Mucosa of rectum (tissue), 2 donors: ENCODE measurements around the gene EIF4H.

ENCODE experiments used
- H3K27ac ChIP-seq, 2 donors: one replicate each; pipeline ENCODE4 v1.7.0; 2013; ENCODE audit warnings: inconsistent platforms in 2 of 2, low read depth in 2 of 2, low read length in 2 of 2
- H3K27me3 ChIP-seq, 2 donors: one replicate each; pipeline ENCODE4 v1.7.0; 2013; ENCODE audit warnings: low read length in 2 of 2; ENCODE audit not compliant: control insufficient read depth in 2 of 2, insufficient read depth in 2 of 2
- H3K36me3 ChIP-seq, 2 donors: one replicate each; pipeline ENCODE4 v1.7.0; 2013; ENCODE audit warnings: low read length in 2 of 2; ENCODE audit not compliant: control insufficient read depth in 2 of 2, insufficient read depth in 2 of 2
- H3K4me1 ChIP-seq, 2 donors: one replicate each; pipeline ENCODE4 v1.7.0; 2013; ENCODE audit warnings: low read length in 2 of 2, mild to moderate bottlenecking in 1 of 2; ENCODE audit not compliant: control insufficient read depth in 2 of 2, insufficient read depth in 2 of 2
- H3K4me3 ChIP-seq, 2 donors: one replicate each; pipeline ENCODE4 v1.7.0; 2013; ENCODE audit warnings: low read length in 2 of 2
- H3K9ac ChIP-seq, 2 donors: one replicate each; pipeline ENCODE4 v1.7.0; 2013; ENCODE audit warnings: low read length in 2 of 2, low read depth in 1 of 2, mild to moderate bottlenecking in 1 of 2
- H3K9me3 ChIP-seq, 2 donors: one replicate each; pipeline ENCODE4 v1.7.0; 2013; ENCODE audit warnings: low read length in 2 of 2; ENCODE audit not compliant: control insufficient read depth in 2 of 2
- donor health status: healthy.
- donor health status: Normal muscosa, but diverticular disease.

EIF4H gene

GRCh38 chr7:74183653-74184450 lies 9.7 kb downstream of the EIF4H start:
- Histone ChIP-seq H3K36me3 (peaks cover 14 to 31% of the 10 kb centered on the region in 2 donors), H3K9ac (no peak overlapping the region), H3K27me3 (no peaks in the 10 kb centered on the region), H3K4me1 (peaks cover 30 to 31% of the 10 kb centered on the region in 2 donors), H3K9me3 (no peaks in the 10 kb centered on the region), H3K4me3 (no peak overlapping the region), H3K27ac (no peak overlapping the region)

GRCh38 chr7:74185016-74185415 lies 10.9 kb downstream of the EIF4H start:
- Histone ChIP-seq H3K36me3 (peaks cover 23 to 39% of the 10 kb centered on the region in 2 donors), H3K4me1 (peaks cover 29% of the 10 kb centered on the region in 2 donors)

GRCh38 chr7:74185636-74186035 lies 11.5 kb downstream of the EIF4H start:
- H3K27me3 ChIP-seq, result no peaks in the 10 kb centered on the region
- H3K4me3 ChIP-seq, result no peak overlapping the region
- no peak overlapping the region for H3K27ac ChIP-seq
- H3K36me3 ChIP-seq, result peaks cover 29 to 44% of the 10 kb centered on the region in 2 donors
- H3K4me1 ChIP-seq, result peaks cover 25 to 26% of the 10 kb centered on the region in 2 donors
- no peak overlapping the region for H3K9ac ChIP-seq
- H3K9me3 ChIP-seq, result no peaks in the 10 kb centered on the region

More at GRCh38 chr7:74185016-74185415, 10.9 kb downstream of the EIF4H start:
- no peak overlapping the region for H3K27ac ChIP-seq
- no peaks in the 10 kb centered on the region for H3K27me3 ChIP-seq
- no peak overlapping the region for H3K9ac ChIP-seq
- no peak overlapping the region for H3K4me3 ChIP-seq
- H3K9me3 ChIP-seq, result no peaks in the 10 kb centered on the region

- no peaks in the 10 kb centered on the region for H3K9me3 ChIP-seq
- H3K36me3 ChIP-seq, result peaks cover 47 to 59% of the 10 kb centered on the region in 2 donors
- H3K27ac ChIP-seq, result no peak overlapping the region
- no peaks in the 10 kb centered on the region for H3K27me3 ChIP-seq
- no peak overlapping the region for H3K4me3 ChIP-seq
- H3K4me1 ChIP-seq, result peaks cover 7 to 9% of the 10 kb centered on the region in 2 donors
- H3K9ac ChIP-seq, result no peak overlapping the region
These were observed 13.9 kb downstream of the EIF4H start for GRCh38 chr7:74187915-74188675.

GRCh38 chr7:74190259-74190658 lies 16.1 kb downstream of the EIF4H start:
- no peak overlapping the region for H3K4me3 ChIP-seq
- H3K9me3 ChIP-seq, result no peaks in the 10 kb centered on the region
- H3K4me1 ChIP-seq, result no peaks in the 10 kb centered on the region
- H3K9ac ChIP-seq, result no peak overlapping the region
- H3K36me3 ChIP-seq, result peaks cover 67 to 74% of the 10 kb centered on the region in 2 donors
- no peak overlapping the region for H3K27ac ChIP-seq
- no peaks in the 10 kb centered on the region for H3K27me3 ChIP-seq

GRCh38 chr7:74191231-74191630 lies 17.1 kb downstream of the EIF4H start:
- Histone ChIP-seq H3K27me3 (no peaks in the 10 kb centered on the region), H3K36me3 (peaks cover 67 to 78% of the 10 kb centered on the region in 2 donors), H3K4me1 (no peaks in the 10 kb centered on the region), H3K9me3 (no peaks in the 10 kb centered on the region), H3K9ac (no peak overlapping the region), H3K27ac (no peak overlapping the region), H3K4me3 (no peak overlapping the region)

GRCh38 chr7:74193054-74193453 lies 18.9 kb downstream of the EIF4H start:
- no peak overlapping the region for H3K9ac ChIP-seq

GRCh38 chr7:74193913-74194312 lies 19.8 kb downstream of the EIF4H start:
- H3K9ac ChIP-seq, result no peak overlapping the region
- H3K27ac ChIP-seq, result no peak overlapping the region
- H3K4me1 ChIP-seq, result no peaks in the 10 kb centered on the region
- H3K9me3 ChIP-seq, result no peaks in the 10 kb centered on the region
- no peak overlapping the region for H3K4me3 ChIP-seq
- peaks cover 62 to 69% of the 10 kb centered on the region in 2 donors for H3K36me3 ChIP-seq
- no peaks in the 10 kb centered on the region for H3K27me3 ChIP-seq

More at GRCh38 chr7:74193054-74193453, 18.9 kb downstream of the EIF4H start:
- Histone ChIP-seq H3K36me3 (peaks cover 70 to 78% of the 10 kb centered on the region in 2 donors), H3K27me3 (no peaks in the 10 kb centered on the region), H3K4me3 (no peak overlapping the region), H3K4me1 (no peaks in the 10 kb centered on the region), H3K27ac (no peak overlapping the region), H3K9me3 (no peaks in the 10 kb centered on the region)

- H3K4me3 ChIP-seq, result no peak overlapping the region
- no peaks in the 10 kb centered on the region for H3K4me1 ChIP-seq
- H3K27ac ChIP-seq, result no peak overlapping the region
- H3K27me3 ChIP-seq, result no peaks in the 10 kb centered on the region
- H3K9me3 ChIP-seq, result no peaks in the 10 kb centered on the region
- no peak overlapping the region for H3K9ac ChIP-seq
- peaks cover 54 to 62% of the 10 kb centered on the region in 2 donors for H3K36me3 ChIP-seq
These were observed 20.5 kb downstream of the EIF4H start for GRCh38 chr7:74194686-74195085.
